Putamen (tissue), 1 donor: ENCODE results near the gene TXK.

Experiments
- DNase-seq: peaks from one replicate; pipeline ENCODE4 v3.0.0-alpha.2; 2016; ENCODE audit warnings: low spot score

TXK gene

GRCh38 chr4:48137846-48138245 is 3.8 kb upstream of the TXK start:
- no peak for DNase-seq

GRCh38 chr4:48133669-48134068 is 381 bp downstream of the TXK start:
- DNase-seq, result no peak

GRCh38 chr4:48131736-48132135 is 2.3 kb downstream of the TXK start:
- no peak for DNase-seq

GRCh38 chr4:48130100-48130499 is 4.0 kb downstream of the TXK start:
- DNase-seq, result no peak

DNA sequence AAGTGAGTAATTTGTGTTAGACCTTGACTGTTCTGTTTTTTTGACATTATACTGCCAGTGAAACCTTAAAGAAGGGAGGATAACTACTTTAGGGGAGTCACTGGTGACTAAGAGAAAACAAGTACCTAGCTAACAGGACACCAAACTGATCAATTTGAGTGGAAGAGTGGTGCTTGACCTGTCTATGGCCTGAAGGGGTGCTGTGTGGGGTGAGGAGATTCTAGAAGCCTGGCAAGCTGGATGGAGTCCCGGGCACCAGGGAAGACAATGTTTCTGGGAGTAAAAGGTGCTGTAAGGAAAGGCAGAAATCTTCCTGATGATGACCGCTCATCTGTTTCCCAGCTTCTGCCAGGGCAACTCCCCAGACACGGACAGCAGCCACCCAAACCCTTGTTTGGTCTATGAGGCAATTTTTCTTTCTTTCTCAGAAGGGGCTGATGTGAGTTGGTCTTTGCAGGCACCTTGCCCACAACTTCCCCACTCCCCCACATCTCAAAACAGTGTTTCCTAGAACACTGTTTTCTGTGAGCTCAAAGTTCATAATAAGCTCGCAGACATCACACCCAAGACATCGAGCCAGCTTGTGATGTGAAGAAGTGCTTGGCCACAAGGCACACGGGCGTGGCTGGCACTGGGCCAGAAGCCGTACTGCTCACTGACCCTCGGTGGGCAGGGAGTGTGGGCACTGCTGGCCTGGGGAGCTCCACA is 4.6 kb downstream of the TXK start:
- DNase-seq, result no peak

DNA sequence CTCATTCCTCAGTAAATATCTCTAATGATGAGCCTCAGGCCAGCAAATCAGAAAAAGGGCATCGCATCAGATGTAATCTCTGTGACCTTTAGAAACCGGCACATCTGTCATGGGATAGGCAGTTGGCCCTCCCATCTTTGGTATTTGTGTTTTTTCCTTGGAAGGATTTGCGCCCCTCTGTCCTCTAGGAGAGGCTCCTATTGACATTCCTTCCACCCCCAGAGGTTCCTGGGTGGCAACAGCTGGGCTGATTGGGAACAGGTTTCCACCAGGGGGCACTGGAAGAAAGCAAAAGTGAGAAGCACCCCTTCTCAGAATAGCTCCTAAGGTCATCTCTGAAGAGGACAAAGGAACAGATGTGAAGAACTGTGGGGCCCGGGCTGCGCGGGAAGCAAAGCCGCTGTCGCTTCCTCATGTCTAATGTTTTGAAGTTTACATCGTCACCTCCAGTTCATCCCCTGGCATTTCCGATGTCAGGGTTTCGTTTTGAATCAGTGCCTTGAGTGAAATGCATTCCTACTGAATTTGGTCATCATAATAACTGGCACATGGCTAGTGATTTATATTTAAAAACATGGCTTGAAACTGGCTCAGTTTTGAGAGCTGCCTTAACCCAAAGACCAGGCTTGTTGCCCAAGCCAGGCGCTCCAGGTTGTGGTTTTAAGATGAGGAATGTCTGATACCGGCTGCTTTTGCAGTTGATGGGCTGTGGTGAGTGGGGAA is 6.2 kb downstream of the TXK start:
- DNase-seq, result peak; percentile 13

GRCh38 chr4:48127231-48127630 is 6.8 kb downstream of the TXK start:
- DNase-seq, result no peak

GRCh38 chr4:48126621-48127020 is 7.4 kb downstream of the TXK start:
- DNase-seq, result no peak

DNA sequence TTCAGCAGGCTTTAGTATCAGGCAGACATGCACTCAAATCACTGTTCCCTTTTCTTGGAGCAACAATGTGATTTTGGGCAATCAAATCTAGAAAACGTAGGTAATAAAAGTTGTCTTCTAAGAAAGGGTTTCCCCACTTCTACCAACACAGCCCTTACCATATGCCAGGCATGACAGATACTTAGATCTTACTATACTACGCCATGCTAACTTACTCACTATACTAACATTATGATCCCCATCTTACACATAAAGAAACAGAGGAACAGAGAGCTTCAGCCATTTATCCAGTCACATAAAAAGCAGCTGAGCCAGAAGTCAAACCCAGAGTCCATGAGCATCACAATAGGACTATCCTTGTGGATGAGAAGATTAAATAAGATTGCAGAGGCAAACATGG is 9.2 kb downstream of the TXK start:
- no peak for DNase-seq

DNA sequence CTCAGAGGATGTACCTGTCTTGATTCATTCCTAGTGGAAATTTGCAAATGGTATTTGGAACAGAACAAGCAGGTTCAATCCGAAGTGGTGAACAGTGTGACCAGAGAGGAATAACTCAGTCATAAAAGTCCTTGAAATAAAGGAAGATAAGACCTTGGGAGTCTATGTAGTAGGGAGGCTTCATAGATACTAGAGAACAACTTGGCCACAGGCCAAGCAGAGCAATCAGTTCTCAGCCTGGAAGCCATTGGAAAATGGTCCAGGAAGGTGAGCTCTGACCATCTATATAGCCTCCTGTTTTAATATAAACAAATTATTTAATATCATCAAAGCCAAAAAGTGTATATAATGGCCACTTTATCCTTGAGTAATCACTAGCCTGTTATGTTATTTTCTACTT is 11.3 kb downstream of the TXK start:
- no peak for DNase-seq

- DNase-seq, result no peak
Observed at GRCh38 chr4:48121180-48121579, 12.9 kb downstream of the TXK start.

GRCh38 chr4:48120132-48120531 is 13.9 kb downstream of the TXK start:
- DNase-seq, result no peak

GRCh38 chr4:48119646-48120045 is 14.4 kb downstream of the TXK start:
- no peak for DNase-seq

GRCh38 chr4:48118081-48118480 is 16.0 kb downstream of the TXK start:
- no peak for DNase-seq

- no peak for DNase-seq
Observed at GRCh38 chr4:48116582-48116981, 17.5 kb downstream of the TXK start.

- DNase-seq, result no peak
Observed at GRCh38 chr4:48114412-48114811, 19.6 kb downstream of the TXK start.

- DNase-seq, result no peak
Observed at GRCh38 chr4:48112017-48112667, 21.9 kb downstream of the TXK start.

- no peak for DNase-seq
Observed at GRCh38 chr4:48110452-48110978, 23.5 kb downstream of the TXK start.

DNA sequence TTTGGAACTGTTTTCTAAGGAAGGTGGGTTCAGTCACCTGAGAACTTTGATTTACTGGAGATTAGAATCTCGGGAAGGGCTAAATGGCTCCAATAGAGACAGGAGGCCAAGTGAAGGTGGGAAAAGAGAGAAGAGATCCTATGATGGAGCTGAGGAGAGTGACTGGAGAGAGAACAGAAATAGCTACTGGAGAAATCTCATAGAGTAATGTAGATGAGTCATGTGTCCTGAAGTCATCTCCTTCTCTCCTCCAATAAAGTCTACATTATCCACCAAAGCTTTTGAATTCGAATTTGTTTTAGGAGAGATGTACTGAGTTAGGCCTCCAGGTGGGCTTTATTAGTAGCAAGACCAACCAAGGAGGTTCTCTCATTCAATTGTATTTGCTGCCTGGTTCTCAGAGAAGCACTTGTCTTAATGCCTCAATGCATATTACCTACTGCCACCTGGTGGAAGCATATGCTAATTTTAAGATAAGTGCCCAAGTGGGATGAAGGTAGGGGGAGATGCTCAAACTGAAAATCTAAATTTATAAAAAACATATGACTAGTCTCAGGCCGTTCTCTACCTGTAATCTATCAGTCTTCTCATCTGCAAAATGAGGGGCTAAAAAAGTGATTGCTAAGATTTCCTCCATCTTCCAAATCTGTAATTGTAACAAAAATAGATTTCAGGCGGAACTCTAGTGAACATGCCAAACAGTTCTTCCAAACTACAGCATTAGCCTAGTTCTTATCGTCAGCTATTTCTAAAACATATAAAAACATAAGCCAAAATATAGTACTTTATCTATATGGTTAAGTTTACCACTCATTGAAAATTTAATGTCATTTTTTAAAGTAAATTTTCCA is 24.4 kb downstream of the TXK start:
- no peak for DNase-seq

GRCh38 chr4:48108309-48109073 is 25.6 kb downstream of the TXK start:
- DNase-seq, result no peak

- no peak for DNase-seq
Observed at GRCh38 chr4:48105230-48105629, 28.8 kb downstream of the TXK start.
